Measurements from ENCODE around the gene GPR45.

GRCh38 chr2:105252271-105252670, 10.7 kb downstream of the GPR45 start:
- TF ChIP-seq GATA2 (IDR thresholded peaks at IDR 0.05; ENCODE audit: low read depth, low read length) (no peak), GATA3 (IDR thresholded peaks at IDR 0.05; ENCODE audit: low read depth, low read length) (no peak)
